ENCODE results near the gene GPC6.

GRCh38 chr13:93460005-93460404, 233.4 kb downstream of the GPC6 start:
- no peak for TF ChIP-seq CTCF (conservative IDR thresholded peaks at IDR 0.05)
- TF ChIP-seq EZH2 (IDR thresholded peaks at IDR 0.05; ENCODE audit: low read depth) = no peak
